Stimulated activated CD4-positive, alpha-beta T cell treated with anti-CD3 and anti-CD28 coated beads, Interleukin-2, amount 100 ng/mL, for 4 hours (primary cell): Measurements from ENCODE around the gene CATSPER1.

ENCODE experiments used
- DNase-seq: peaks from one replicate; pipeline ENCODE4 v3.0.0-alpha.2; 2020; ENCODE audit warnings: low read depth

Gene CATSPER1

GRCh38 chr11:65968600-65969482 lies 57.4 kb downstream of the CATSPER1 start:
- no peak for DNase-seq

GRCh38 chr11:65967329-65967934 lies 58.8 kb downstream of the CATSPER1 start:
- no peak for DNase-seq
